A673 (cell line): ENCODE results near the gene IQCH. TPM values are rescaled to one million over a fixed set of nuclear protein-coding genes. Genes with fewer than 3 reads are reported as not detected.
"Not testable (repeated sequence)": the region's sequence is repeated elsewhere in the genome, so short reads cannot be mapped to it uniquely, and the experiment has no call there.

Experiments used
- BruUV-seq: library from RNA; stranded (reverse); fragments of 400-500 nt; replicated peaks from 2 replicates; lab custom pipeline; 2021; lab: Mats Ljungman, UMichigan
- CTCF ChIA-PET: fragments of 300-600 bp; sonication (Branson Sonifier 250); formaldehyde crosslinking; loops from one replicate; lab custom pipeline; 2022; ENCODE audit warnings: antibody characterized with exemption; lab: Charles Lee
- POLR2A ChIA-PET: fragments of 300-600 bp; sonication (Branson Sonifier 250); formaldehyde crosslinking; loops from one replicate; lab custom pipeline; 2022; ENCODE audit warnings: antibody characterized with exemption; ENCODE audit not compliant: low non-redundant PET; lab: Charles Lee
- DNase-seq: peaks from one replicate; pipeline ENCODE4 v3.0.0-alpha.2; 2015; ENCODE audit warnings: low spot score
- H3K27ac ChIP-seq: fragments of 200-600 bp; sonication (generic); 2 replicates; pipeline ENCODE4 v1.5.1; 2016; ENCODE audit warnings: mixed run types, low read depth, mild to moderate bottlenecking, mixed read lengths, antibody characterized with exemption, low read length; ENCODE audit not compliant: poor library complexity, severe bottlenecking
- H3K27me3 ChIP-seq: fragments of 200-600 bp; sonication (generic); replicated peaks from 2 replicates; pipeline ENCODE4 v1.6.1; 2017; ENCODE audit warnings: mixed run types, low read depth, mild to moderate bottlenecking, mixed read lengths, antibody characterized with exemption, low read length; ENCODE audit not compliant: insufficient read depth, poor library complexity
- H3K36me3 ChIP-seq: fragments of 200-600 bp; sonication (generic); 2 replicates; pipeline ENCODE4 v1.6.1; 2016; ENCODE audit warnings: mixed run types, mild to moderate bottlenecking, mixed read lengths, antibody characterized with exemption, low read length; ENCODE audit not compliant: insufficient read depth, poor library complexity, severe bottlenecking
- H3K4me1 ChIP-seq: fragments of 200-600 bp; sonication (generic); 2 replicates; pipeline ENCODE4 v1.6.1; 2017; ENCODE audit warnings: mixed run types, mild to moderate bottlenecking, mixed read lengths, antibody characterized with exemption, low read length; ENCODE audit not compliant: insufficient read depth, poor library complexity, severe bottlenecking
- H3K4me3 ChIP-seq: fragments of 200-600 bp; sonication (generic); 2 replicates; pipeline ENCODE4 v1.5.1; 2016; ENCODE audit warnings: low read depth, mixed run types, mild to moderate bottlenecking, mixed read lengths, low read length; ENCODE audit not compliant: poor library complexity, severe bottlenecking
- H3K9me3 ChIP-seq: fragments of 200-600 bp; sonication (generic); 2 replicates; pipeline ENCODE4 v1.6.1; 2016; ENCODE audit warnings: mixed run types, low read depth, mild to moderate bottlenecking, mixed read lengths, antibody characterized with exemption, low read length; ENCODE audit not compliant: poor library complexity, severe bottlenecking
- EZH2 ChIP-seq: fragments of 200-600 bp; sonication (generic); IDR thresholded peaks from 2 replicates; pipeline ENCODE4 v1.6.1; 2017; ENCODE audit warnings: borderline replicate concordance, low read depth, mild to moderate bottlenecking, mixed read lengths, antibody characterized with exemption, low read length; ENCODE audit not compliant: poor library complexity, severe bottlenecking
- intact Hi-C: fragments of 100-400 bp; cut with micrococcal nuclease; formaldehyde crosslinking; loops from one replicate; pipeline ENCODE4 v1.10.0; 2022; ENCODE audit not compliant: unreplicated experiment
- total RNA-seq: library from RNA; stranded (reverse); gene quantifications from 2 replicates; pipeline ENCODE4 v1.2.3, GENCODE V29; 2021
- TF ChIP-seq, protein P1 (sequence below): fragments of 300-800, 200-600 bp; sonication (generic); conservative IDR thresholded peaks from 2 replicates; pipeline ENCODE4 v1.5.1; 2017; ENCODE audit warnings: low read depth, mild to moderate bottlenecking, antibody characterized with exemption, low read length, moderate library complexity, mixed read lengths

The IQCH gene
- total RNA-seq, 1 experiment from 2014 or later = 1.7 TPM

GRCh38 chr15:67244971-67245478 lies 9.6 kb upstream of the IQCH start:
- no peak overlapping the region for H3K4me3 ChIP-seq
- peaks cover 34% of the 10 kb centered on the region for H3K4me1 ChIP-seq
- ChIA-PET POLR2A (no interaction called here), CTCF (no interaction called here)
- intact Hi-C loops = no loop called here
- BruUV-seq = no TSS peak
- TF ChIP-seq, protein P1, sequence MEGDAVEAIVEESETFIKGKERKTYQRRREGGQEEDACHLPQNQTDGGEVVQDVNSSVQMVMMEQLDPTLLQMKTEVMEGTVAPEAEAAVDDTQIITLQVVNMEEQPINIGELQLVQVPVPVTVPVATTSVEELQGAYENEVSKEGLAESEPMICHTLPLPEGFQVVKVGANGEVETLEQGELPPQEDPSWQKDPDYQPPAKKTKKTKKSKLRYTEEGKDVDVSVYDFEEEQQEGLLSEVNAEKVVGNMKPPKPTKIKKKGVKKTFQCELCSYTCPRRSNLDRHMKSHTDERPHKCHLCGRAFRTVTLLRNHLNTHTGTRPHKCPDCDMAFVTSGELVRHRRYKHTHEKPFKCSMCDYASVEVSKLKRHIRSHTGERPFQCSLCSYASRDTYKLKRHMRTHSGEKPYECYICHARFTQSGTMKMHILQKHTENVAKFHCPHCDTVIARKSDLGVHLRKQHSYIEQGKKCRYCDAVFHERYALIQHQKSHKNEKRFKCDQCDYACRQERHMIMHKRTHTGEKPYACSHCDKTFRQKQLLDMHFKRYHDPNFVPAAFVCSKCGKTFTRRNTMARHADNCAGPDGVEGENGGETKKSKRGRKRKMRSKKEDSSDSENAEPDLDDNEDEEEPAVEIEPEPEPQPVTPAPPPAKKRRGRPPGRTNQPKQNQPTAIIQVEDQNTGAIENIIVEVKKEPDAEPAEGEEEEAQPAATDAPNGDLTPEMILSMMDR = no peak
- TF ChIP-seq EZH2 = no peak
- H3K9me3 ChIP-seq = no peaks in the 10 kb centered on the region
- no peaks in the 10 kb centered on the region for H3K36me3 ChIP-seq
- DNase-seq = no peak
- H3K27me3 ChIP-seq = no peaks in the 10 kb centered on the region
- no peak overlapping the region for H3K27ac ChIP-seq

DNA sequence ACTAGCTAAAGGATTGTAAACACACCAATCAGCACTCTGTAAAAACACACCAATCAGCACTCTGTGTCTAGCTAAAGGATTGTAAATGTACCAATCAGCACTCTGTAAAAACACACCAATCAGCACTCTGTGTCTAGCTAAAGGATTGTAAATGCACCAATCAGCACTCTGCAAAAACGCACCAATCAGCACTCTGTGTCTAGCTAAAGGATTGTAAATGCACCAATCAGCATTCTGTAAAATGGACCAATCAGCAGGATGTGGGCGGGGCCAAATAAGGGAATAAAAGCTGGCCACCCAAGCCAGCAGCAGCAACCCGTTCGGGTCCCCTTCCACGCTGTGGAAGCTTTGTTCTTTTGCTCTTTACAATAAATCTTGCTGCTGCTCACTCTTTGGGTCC lies 8.0 kb upstream of the IQCH start:
- H3K4me3 ChIP-seq, intact Hi-C loops, H3K27me3 ChIP-seq, H3K27ac ChIP-seq, H3K9me3 ChIP-seq, POLR2A ChIA-PET, H3K36me3 ChIP-seq, CTCF ChIA-PET, BruUV-seq, DNase-seq: not testable (repeated sequence)
- H3K4me1 ChIP-seq = peaks cover 18% of the 10 kb centered on the region

DNA sequence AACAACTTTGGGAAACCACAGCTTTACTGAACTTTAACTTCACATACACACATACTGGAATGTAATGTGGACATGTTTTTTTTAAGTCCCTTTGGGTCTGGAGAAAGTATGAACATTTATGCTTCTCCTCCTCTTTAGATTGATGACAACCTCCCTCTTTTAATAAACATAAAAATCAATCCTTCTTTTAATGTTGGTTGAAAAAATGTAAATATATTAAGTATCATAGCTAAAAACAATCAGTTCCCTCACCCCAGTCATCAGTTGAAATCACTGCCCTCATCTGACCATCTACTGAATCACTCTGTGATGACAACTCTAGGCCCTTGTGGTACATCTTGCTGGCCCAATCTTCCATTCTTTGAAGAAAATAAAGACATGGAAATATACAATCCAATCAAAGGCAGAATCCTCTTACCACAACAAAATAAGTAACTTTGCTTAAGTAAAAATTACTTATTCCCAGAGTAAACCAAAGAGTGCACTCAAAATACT lies 6.5 kb upstream of the IQCH start:
- POLR2A ChIA-PET = interaction anchor here (0.5 kb wide), 1 partner anchor 83 kb away, joined by 3 read pairs; no protein-coding TSS in a partner anchor
- intact Hi-C loops = no loop called here
- Histone ChIP-seq H3K27me3 (no peaks in the 10 kb centered on the region), H3K36me3 (no peaks in the 10 kb centered on the region), H3K4me1 (peaks cover 8% of the 10 kb centered on the region), H3K27ac (no peak overlapping the region), H3K4me3 (no peak overlapping the region), H3K9me3 (no peaks in the 10 kb centered on the region)
- CTCF ChIA-PET = no interaction called here
- no peak for DNase-seq
- TF ChIP-seq, protein P1 = no peak
- no peak for TF ChIP-seq EZH2
- BruUV-seq = no TSS peak

GRCh38 chr15:67249830-67250229 lies 4.8 kb upstream of the IQCH start:
- no peaks in the 10 kb centered on the region for H3K27me3 ChIP-seq
- H3K9me3 ChIP-seq = no peaks in the 10 kb centered on the region
- intact Hi-C loops = no loop called here
- BruUV-seq = no TSS peak
- no peaks in the 10 kb centered on the region for H3K4me1 ChIP-seq
- ChIA-PET CTCF (no interaction called here), POLR2A (no interaction called here)
- DNase-seq = no peak
- no peak overlapping the region for H3K4me3 ChIP-seq
- no peaks in the 10 kb centered on the region for H3K36me3 ChIP-seq
- no peak overlapping the region for H3K27ac ChIP-seq
- no peak for TF ChIP-seq EZH2
- TF ChIP-seq, protein P1 = no peak
